Left ventricle myocardium inferior (tissue), 1 donor: ENCODE measurements around the gene KANSL1. TPM values are rescaled to one million over a fixed set of nuclear protein-coding genes. Genes with fewer than 3 reads are reported as not detected.

ENCODE experiments used
- DNase-seq: peaks from one replicate; pipeline ENCODE4 v3.0.0-alpha.2; 2020
- H3K27ac ChIP-seq: fragments of 200-600 bp; replicated peaks from 2 replicates; pipeline ENCODE4 v1.8.0; 2021
- H3K27me3 ChIP-seq: fragments of 200-600 bp; 2 replicates; pipeline ENCODE4 v1.8.0; 2021; ENCODE audit warnings: low read depth
- H3K36me3 ChIP-seq: fragments of 200-600 bp; 2 replicates; pipeline ENCODE4 v1.8.0; 2021
- H3K4me1 ChIP-seq: fragments of 200-600 bp; 2 replicates; pipeline ENCODE4 v1.8.0; 2021
- H3K4me3 ChIP-seq: fragments of 200-600 bp; 2 replicates; pipeline ENCODE4 v1.8.0; 2021; ENCODE audit warnings: mild to moderate bottlenecking, moderate library complexity
- H3K9me3 ChIP-seq: fragments of 200-600 bp; replicated peaks from 2 replicates; pipeline ENCODE4 v1.8.0; 2021
- intact Hi-C: fragments of 100-400 bp; cut with micrococcal nuclease; formaldehyde crosslinking; loops from one replicate; pipeline ENCODE4 v1.11.0; 2022
- total RNA-seq: library from RNA; stranded (reverse); fragmentation: NEBNext Ultra II Directional; extraction: Animal tissue kit (Norgen Biotek cat#: 25700); gene quantifications from one replicate; pipeline ENCODE4 v1.2.1, GENCODE V29; 2021
- TF ChIP-seq, protein P1 (sequence below): fragments of 200-600 bp; IDR thresholded peaks from 2 replicates; pipeline ENCODE4 v1.8.0; 2021; ENCODE audit warnings: antibody characterized with exemption, mild to moderate bottlenecking, borderline replicate concordance
- donor health status: DM: no; HTN: yes; CAD: no; lungs with severe emphysema.

Gene KANSL1
- total RNA-seq, 1 donor from 2014 or later = 23.7 TPM

DNA sequence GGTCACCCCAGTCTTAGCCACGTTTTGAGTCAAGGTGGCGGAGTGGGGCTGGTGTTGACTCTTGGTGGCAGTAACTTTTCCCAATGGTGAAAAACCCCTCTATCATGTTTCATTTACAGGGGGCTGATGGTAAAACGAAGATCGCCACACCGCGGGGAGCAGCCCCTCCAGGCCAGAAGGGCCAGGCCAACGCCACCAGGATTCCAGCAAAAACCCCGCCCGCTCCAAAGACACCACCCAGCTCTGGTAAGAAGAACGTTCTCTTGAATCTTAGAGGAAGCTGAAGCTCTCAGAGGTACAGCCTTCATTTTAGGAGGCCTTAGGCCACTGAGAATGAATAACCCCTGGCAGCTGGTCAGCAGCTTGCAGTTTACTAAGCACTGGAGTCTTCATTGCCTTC, 201.9 kb downstream of the KANSL1 start:
- Histone ChIP-seq H3K4me3 (no peak overlapping the region), H3K27ac (no peak overlapping the region), H3K36me3 (no peaks in the 10 kb centered on the region), H3K9me3 (no peaks in the 10 kb centered on the region), H3K4me1 (no peaks in the 10 kb centered on the region), H3K27me3 (no peaks in the 10 kb centered on the region)
- no peak for DNase-seq
- intact Hi-C loops = no loop called here
- TF ChIP-seq, protein P1, sequence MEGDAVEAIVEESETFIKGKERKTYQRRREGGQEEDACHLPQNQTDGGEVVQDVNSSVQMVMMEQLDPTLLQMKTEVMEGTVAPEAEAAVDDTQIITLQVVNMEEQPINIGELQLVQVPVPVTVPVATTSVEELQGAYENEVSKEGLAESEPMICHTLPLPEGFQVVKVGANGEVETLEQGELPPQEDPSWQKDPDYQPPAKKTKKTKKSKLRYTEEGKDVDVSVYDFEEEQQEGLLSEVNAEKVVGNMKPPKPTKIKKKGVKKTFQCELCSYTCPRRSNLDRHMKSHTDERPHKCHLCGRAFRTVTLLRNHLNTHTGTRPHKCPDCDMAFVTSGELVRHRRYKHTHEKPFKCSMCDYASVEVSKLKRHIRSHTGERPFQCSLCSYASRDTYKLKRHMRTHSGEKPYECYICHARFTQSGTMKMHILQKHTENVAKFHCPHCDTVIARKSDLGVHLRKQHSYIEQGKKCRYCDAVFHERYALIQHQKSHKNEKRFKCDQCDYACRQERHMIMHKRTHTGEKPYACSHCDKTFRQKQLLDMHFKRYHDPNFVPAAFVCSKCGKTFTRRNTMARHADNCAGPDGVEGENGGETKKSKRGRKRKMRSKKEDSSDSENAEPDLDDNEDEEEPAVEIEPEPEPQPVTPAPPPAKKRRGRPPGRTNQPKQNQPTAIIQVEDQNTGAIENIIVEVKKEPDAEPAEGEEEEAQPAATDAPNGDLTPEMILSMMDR = no peak

DNA sequence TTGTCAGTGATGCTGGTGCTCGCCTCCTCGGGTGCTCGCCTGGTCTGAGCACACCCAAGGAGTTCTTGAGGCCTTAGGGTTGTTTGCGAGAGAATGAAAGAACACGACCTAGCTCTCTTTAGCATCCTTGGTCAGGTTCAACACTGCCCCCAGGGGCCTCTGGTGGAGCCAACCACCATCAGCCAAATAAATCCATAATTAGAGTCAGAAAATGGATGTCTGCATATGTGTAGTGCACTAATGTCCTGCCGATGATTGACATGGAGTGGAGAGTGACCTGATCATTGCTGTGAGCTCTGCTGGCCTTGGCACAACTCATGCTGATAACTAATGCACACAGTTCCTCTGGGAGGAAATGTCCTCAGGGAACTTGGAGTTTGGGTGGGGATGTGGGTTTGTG, 202.3 kb downstream of the KANSL1 start:
- intact Hi-C loops = no loop called here
- DNase-seq = no peak

DNA sequence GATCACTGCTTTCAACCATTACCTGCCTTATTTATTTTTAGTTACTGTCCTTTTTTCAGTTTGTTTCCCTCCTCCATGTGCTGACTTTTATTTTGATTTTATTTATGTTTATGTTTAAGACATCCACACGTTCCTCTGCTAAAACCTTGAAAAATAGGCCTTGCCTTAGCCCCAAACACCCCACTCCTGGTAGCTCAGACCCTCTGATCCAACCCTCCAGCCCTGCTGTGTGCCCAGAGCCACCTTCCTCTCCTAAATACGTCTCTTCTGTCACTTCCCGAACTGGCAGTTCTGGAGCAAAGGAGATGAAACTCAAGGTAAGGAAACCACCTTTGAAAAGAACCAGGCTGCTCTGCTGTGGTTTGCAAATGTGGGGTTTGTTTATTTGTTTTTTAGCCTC, 203.5 kb downstream of the KANSL1 start:
- Histone ChIP-seq H3K4me1 (no peaks in the 10 kb centered on the region), H3K27ac (no peak overlapping the region), H3K27me3 (no peaks in the 10 kb centered on the region), H3K9me3 (no peaks in the 10 kb centered on the region), H3K4me3 (no peak overlapping the region), H3K36me3 (no peaks in the 10 kb centered on the region)
- intact Hi-C loops = no loop called here
- DNase-seq = no peak
- TF ChIP-seq, protein P1 = no peak

More for the DNA sequence above, 202.3 kb downstream of the KANSL1 start:
- no peaks in the 10 kb centered on the region for H3K9me3 ChIP-seq
- TF ChIP-seq, protein P1 = no peak
- no peaks in the 10 kb centered on the region for H3K4me1 ChIP-seq
- no peak overlapping the region for H3K27ac ChIP-seq
- no peaks in the 10 kb centered on the region for H3K36me3 ChIP-seq
- H3K27me3 ChIP-seq = no peaks in the 10 kb centered on the region
- H3K4me3 ChIP-seq = no peak overlapping the region

DNA sequence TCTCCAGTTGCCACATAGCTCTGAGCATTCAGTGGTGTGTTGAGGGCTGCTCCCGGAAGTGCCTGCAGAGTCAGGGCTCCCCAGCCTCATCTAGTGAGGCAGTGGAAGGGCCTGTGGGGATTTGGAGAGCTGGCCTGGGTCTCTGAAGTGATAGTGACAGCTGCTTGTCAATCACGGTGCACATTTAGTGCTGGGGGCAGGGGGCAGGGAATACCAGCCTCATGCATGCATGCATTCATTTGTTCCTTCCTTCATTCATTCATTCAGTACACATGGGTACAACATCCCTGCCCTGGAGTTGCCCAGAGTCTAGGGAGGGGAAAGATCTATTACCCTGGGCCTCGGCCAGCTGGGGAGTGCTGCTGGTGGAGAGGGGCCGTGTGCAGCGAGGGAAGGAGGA, 205.5 kb downstream of the KANSL1 start:
- no peak for DNase-seq
- Histone ChIP-seq H3K9me3 (no peaks in the 10 kb centered on the region), H3K36me3 (no peaks in the 10 kb centered on the region), H3K27ac (no peak overlapping the region), H3K27me3 (peaks cover 5% of the 10 kb centered on the region), H3K4me1 (no peaks in the 10 kb centered on the region), H3K4me3 (no peak overlapping the region)
- intact Hi-C loops = no loop called here
- TF ChIP-seq, protein P1 = no peak

DNA sequence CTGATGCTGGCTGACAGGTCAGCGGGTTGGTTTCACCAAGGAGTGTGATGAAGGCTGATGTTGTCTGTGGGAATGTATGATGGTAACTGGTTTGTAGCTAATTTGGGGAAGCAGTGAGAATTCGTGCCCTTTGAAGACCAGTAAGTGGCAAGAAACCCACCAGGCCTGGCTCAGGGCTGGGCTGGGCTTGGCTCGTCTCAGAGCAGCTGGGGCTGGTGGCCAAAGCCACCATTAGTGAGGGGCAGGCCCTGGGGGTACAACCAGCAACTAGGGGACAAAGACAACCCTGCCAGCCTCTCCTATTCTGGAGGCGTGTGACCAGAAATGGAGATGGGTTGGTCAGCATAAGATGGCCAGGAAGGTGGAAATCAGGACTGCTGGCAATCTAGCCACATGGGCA, 207.2 kb downstream of the KANSL1 start:
- TF ChIP-seq, protein P1 = no peak
- no peaks in the 10 kb centered on the region for H3K4me1 ChIP-seq
- H3K4me3 ChIP-seq = no peak overlapping the region
- H3K36me3 ChIP-seq = no peaks in the 10 kb centered on the region
- no peaks in the 10 kb centered on the region for H3K9me3 ChIP-seq
- no peak overlapping the region for H3K27ac ChIP-seq
- intact Hi-C loops = no loop called here
- DNase-seq = no peak
- H3K27me3 ChIP-seq = peaks cover 7% of the 10 kb centered on the region

DNA sequence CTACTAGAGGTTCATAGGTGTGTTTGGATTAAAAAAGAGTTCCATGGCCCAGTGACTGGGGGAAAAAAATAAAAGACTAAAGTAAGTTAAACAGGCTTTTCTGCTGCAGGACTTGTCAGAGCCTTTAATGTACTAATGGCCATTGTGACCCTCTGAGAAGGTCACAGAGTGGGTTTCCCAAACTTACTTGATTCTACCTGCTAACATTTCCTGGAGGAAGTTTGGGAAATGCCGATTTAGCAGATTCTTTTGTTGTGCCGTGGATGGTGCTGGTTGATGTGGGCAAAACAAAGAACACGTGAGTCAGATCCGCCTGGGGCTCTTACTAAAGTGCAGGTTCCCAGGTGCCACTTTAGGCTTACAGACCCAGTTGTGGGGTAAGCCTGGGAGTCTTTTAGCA, 207.8 kb downstream of the KANSL1 start:
- H3K4me3 ChIP-seq = no peak overlapping the region
- no peak for DNase-seq
- H3K27me3 ChIP-seq = peaks cover 7% of the 10 kb centered on the region
- TF ChIP-seq, protein P1 = no peak
- no peaks in the 10 kb centered on the region for H3K36me3 ChIP-seq
- intact Hi-C loops = no loop called here
- no peaks in the 10 kb centered on the region for H3K4me1 ChIP-seq
- no peak overlapping the region for H3K27ac ChIP-seq
- H3K9me3 ChIP-seq = no peaks in the 10 kb centered on the region
